Natural killer cell (primary cell): ENCODE results near the gene NEUROD2. TPM values are rescaled to one million over a fixed set of nuclear protein-coding genes. Genes with fewer than 3 reads are reported as not detected.
A peak's percentile ranks its signal among the peaks of the same experiment; 100 is the strongest.
"Not testable (repeated sequence)": the region's sequence is repeated elsewhere in the genome, so short reads cannot be mapped to it uniquely, and the experiment has no call there.

Source experiments
- ATAC-seq, 3 donors: fragments of 150-1000 bp in 2 of 3; fragments of 200-7000 bp in 1 of 3; cut with Tn5 transposase; 1 replicate in 1 of 3; 2 replicates in 2 of 3; pipeline ENCODE4 v1.10.0; 2021; ENCODE audit warnings: mild to moderate bottlenecking in 2 of 3, moderate library complexity in 2 of 3
- DNase-seq, 2 donors: peaks; one replicate each; pipeline versions ENCODE4 v3.0.0 to v3.0.0-alpha.2; 2013 to 2021; ENCODE audit warnings: mixed read lengths in 1 of 2
- H3K27ac ChIP-seq: one replicate; pipeline ENCODE4 v1.5.1; 2013; ENCODE audit warnings: mild to moderate bottlenecking, low read length
- H3K27me3 ChIP-seq: one replicate; pipeline ENCODE4 v1.6.1; 2013; ENCODE audit warnings: low read length; ENCODE audit not compliant: control insufficient read depth, insufficient read depth
- H3K36me3 ChIP-seq: one replicate; pipeline ENCODE4 v1.6.1; 2013; ENCODE audit warnings: low read length; ENCODE audit not compliant: control insufficient read depth, insufficient read depth
- H3K4me1 ChIP-seq: one replicate; pipeline ENCODE4 v1.6.1; 2013; ENCODE audit warnings: low read length; ENCODE audit not compliant: control insufficient read depth, insufficient read depth
- H3K4me3 ChIP-seq: one replicate; pipeline ENCODE4 v1.5.1; 2013; ENCODE audit warnings: low read length
- H3K9me3 ChIP-seq: one replicate; pipeline ENCODE4 v1.6.1; 2013; ENCODE audit warnings: low read length; ENCODE audit not compliant: control insufficient read depth, insufficient read depth
- H3K27ac Mint-ChIP-seq, 2 donors: one replicate each; pipeline ENCODE4 v1.8.0; 2022; ENCODE audit warnings: mild to moderate bottlenecking in 2 of 2, mixed read lengths in 2 of 2, moderate library complexity in 1 of 2
- H3K27me3 Mint-ChIP-seq, 2 donors: one replicate each; pipeline ENCODE4 v1.8.0; 2022; ENCODE audit warnings: low read depth in 2 of 2, mixed read lengths in 2 of 2
- H3K36me3 Mint-ChIP-seq: one replicate; pipeline ENCODE4 v1.8.0; 2022; ENCODE audit warnings: mixed read lengths
- H3K4me1 Mint-ChIP-seq, 2 donors: one replicate each; pipeline ENCODE4 v1.8.0; 2022; ENCODE audit warnings: mixed read lengths in 2 of 2
- H3K4me3 Mint-ChIP-seq: one replicate; pipeline ENCODE4 v1.8.0; 2022; ENCODE audit warnings: mild to moderate bottlenecking, moderate library complexity, mixed read lengths
- H3K9me3 Mint-ChIP-seq, 2 donors: one replicate each; pipeline ENCODE4 v1.8.0; 2022; ENCODE audit warnings: mixed read lengths in 2 of 2
- WGBS: methylation state at CpG from one replicate; pipeline ENCODE4 v1.1.7; 2013; ENCODE audit warnings: missing lambda C conversion rate; ENCODE audit not compliant: insufficient coverage; 5-methylcytosine and 5-hydroxymethylcytosine counted together
- intact Hi-C: fragments of 100-400 bp; cut with micrococcal nuclease; formaldehyde crosslinking; loops from one replicate; pipeline ENCODE4 v1.14.2; 2022
- total RNA-seq, 4 donors: library from RNA; stranded (reverse); fragments of 120-200 nt in 1 of 4; gene quantifications; one replicate each; pipeline versions ENCODE4 v1.2.3 to v1.2.4, GENCODE V29; 2013 to 2022
- TF ChIP-seq, protein P1 (sequence below): fragments of 200-600 bp; IDR thresholded peaks from one replicate; pipeline ENCODE4 v1.8.0; 2022; ENCODE audit warnings: antibody characterized with exemption

Gene NEUROD2
- total RNA-seq, 3 donors from 2014 or later (not counting 1 experiment from before 2014, with no cell fraction given): not detected

DNA sequence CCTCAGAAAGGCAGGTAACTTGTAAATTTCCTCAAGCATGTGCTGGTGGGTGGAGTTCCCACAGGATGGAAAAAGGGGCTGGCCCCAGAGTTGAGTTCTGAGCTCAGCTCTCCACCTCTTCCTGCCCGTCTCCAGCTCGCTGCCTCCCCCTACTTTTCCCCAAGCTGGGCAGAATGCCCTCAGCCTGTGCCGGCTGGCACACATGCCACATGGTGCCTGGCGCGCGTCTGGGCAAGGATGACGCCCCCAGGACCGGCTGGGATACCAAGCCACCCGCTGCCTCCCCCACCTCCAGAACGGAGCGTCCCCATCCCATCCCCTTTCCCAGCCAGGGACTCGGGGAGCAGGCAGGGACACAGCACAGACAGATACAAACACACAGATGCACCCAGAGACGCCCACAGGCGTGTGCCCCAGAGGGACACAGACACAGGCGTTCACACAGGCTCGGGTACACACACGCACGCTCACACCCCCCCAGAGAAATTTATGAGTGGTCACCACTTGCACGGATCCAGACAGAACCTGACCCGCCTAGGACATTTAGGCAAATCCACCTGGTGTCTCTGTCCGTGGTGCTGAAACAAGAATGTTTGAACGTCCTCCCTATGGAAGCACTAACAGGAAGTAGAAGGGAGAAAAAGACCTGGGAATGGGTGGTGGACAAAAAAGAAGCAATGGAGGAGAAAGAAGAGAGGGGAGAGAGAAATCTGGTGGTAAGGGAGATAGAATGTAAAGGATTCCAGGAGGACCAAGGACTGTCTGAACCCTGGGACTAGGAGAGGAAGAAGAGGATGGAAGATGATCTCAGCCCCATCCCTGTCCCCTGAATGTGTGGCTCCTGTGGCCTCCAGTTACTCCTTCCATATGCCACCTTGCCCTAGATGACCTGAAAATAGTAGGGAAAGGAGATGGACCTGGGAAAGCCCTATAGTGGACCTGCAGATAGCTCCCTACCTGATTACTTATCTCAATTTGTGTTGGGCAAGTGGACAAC, 15.5 kb downstream of the NEUROD2 start:
- DNase-seq (peak in 1 of 2 donors; percentile 66), ATAC-seq (no peak)
- H3K36me3 Mint-ChIP-seq: no peaks in the 10 kb centered on the region
- H3K27ac Mint-ChIP-seq: no peak overlapping the region
- intact Hi-C loops: no loop called here
- H3K4me1 Mint-ChIP-seq: no peaks in the 10 kb centered on the region
- H3K27ac ChIP-seq: no peak overlapping the region
- no peaks in the 10 kb centered on the region for H3K9me3 ChIP-seq
- H3K27me3 ChIP-seq: peaks cover 25% of the 10 kb centered on the region
- no peak overlapping the region for H3K4me3 ChIP-seq
- no peaks in the 10 kb centered on the region for H3K4me1 ChIP-seq
- TF ChIP-seq, protein P1, sequence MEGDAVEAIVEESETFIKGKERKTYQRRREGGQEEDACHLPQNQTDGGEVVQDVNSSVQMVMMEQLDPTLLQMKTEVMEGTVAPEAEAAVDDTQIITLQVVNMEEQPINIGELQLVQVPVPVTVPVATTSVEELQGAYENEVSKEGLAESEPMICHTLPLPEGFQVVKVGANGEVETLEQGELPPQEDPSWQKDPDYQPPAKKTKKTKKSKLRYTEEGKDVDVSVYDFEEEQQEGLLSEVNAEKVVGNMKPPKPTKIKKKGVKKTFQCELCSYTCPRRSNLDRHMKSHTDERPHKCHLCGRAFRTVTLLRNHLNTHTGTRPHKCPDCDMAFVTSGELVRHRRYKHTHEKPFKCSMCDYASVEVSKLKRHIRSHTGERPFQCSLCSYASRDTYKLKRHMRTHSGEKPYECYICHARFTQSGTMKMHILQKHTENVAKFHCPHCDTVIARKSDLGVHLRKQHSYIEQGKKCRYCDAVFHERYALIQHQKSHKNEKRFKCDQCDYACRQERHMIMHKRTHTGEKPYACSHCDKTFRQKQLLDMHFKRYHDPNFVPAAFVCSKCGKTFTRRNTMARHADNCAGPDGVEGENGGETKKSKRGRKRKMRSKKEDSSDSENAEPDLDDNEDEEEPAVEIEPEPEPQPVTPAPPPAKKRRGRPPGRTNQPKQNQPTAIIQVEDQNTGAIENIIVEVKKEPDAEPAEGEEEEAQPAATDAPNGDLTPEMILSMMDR: no peak
- H3K9me3 Mint-ChIP-seq: peaks cover 0 to 4% of the 10 kb centered on the region in 2 donors
- no peak overlapping the region for H3K4me3 Mint-ChIP-seq
- H3K36me3 ChIP-seq: no peaks in the 10 kb centered on the region
- 10% methylated on average over 22 of the region's 22 CpGs for WGBS
- peaks cover 46 to 67% of the 10 kb centered on the region in 2 donors for H3K27me3 Mint-ChIP-seq

DNA sequence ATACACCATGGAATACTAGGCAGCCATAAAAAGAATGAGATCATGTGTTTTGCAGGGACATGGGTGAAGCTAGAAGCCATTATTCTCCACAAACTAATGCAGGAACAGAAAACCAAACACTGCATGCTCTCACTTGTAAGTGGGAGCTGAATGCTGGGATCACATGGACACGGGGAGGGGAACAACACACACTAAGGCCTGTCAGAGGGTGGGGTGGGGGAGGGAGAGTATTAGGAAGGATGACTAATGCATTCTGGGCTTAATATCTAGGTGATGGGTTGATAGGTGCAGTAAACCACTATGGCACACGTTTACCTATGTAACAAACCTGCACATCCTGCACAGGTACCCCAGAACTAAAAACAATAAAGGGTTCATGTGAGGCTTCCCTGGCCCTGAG, 17.5 kb downstream of the NEUROD2 start:
- H3K4me3 ChIP-seq, H3K9me3 Mint-ChIP-seq, intact Hi-C loops, H3K4me1 ChIP-seq, H3K27ac ChIP-seq, H3K4me1 Mint-ChIP-seq, H3K4me3 Mint-ChIP-seq, H3K36me3 ChIP-seq, H3K27ac Mint-ChIP-seq, ATAC-seq, DNase-seq, H3K9me3 ChIP-seq, H3K36me3 Mint-ChIP-seq: not testable (repeated sequence)
- H3K27me3 Mint-ChIP-seq: peaks cover 33 to 54% of the 10 kb centered on the region in 2 donors
- peaks cover 14% of the 10 kb centered on the region for H3K27me3 ChIP-seq
- 61% methylated on average over 2 of the region's 2 CpGs for WGBS

DNA sequence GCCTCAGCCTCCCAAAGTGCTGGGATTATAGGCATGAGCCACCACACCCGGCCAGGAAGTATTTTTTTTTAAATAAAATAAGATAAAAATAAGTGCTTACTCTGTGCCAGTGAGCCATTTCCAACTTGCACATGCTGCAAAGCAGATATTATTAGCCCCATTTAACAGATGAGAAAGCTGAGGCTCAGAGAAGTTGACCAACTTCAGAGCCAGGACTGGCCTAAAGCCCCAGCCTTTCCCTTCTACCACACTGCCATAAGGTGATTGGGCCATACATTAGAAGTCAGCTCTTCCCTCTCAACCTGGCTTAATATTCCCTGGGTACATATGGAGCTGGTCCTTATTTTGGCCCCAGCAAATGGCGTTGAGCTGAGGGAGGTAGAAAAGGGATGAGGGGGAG, 25.1 kb downstream of the NEUROD2 start:
- TF ChIP-seq, protein P1: no peak
- no peaks in the 10 kb centered on the region for H3K9me3 Mint-ChIP-seq

DNA sequence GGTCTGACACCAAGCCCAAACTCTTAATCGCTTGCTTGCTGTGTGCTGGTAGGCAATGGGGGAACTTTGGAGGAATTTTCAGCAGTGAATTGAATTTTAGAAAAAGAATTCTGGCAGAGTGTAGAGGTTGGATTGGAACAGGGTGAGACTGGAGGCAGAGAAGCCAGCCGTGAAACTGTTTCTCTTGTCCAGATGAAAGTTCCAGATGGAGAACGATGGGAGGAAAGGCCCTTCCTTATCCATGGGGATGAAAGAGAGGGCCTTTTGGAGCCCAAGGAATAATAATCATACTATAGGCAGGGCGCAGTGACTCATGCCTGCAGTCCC, 26.0 kb downstream of the NEUROD2 start:
- H3K27me3 ChIP-seq: no peaks in the 10 kb centered on the region
- Mint-ChIP-seq H3K27me3 (peaks cover 0 to under 1% of the 10 kb centered on the region in 2 donors), H3K27ac (no peak overlapping the region), H3K4me3 (no peak overlapping the region), H3K9me3 (no peaks in the 10 kb centered on the region), H3K36me3 (no peaks in the 10 kb centered on the region), H3K4me1 (no peaks in the 10 kb centered on the region)
- no peak for DNase-seq
- H3K27ac ChIP-seq: no peak overlapping the region
- H3K36me3 ChIP-seq: no peaks in the 10 kb centered on the region
- WGBS: 88% methylated on average over 4 of the region's 4 CpGs
- H3K4me3 ChIP-seq: no peak overlapping the region
- no peaks in the 10 kb centered on the region for H3K9me3 ChIP-seq
- no peaks in the 10 kb centered on the region for H3K4me1 ChIP-seq
- TF ChIP-seq, protein P1: no peak
- intact Hi-C loops: no loop called here
- ATAC-seq: no peak

More for the DNA sequence above, 25.1 kb downstream of the NEUROD2 start:
- no peaks in the 10 kb centered on the region for H3K4me1 Mint-ChIP-seq
- H3K36me3 Mint-ChIP-seq: no peaks in the 10 kb centered on the region
- no peak overlapping the region for H3K27ac ChIP-seq
- DNase-seq (no peak), ATAC-seq (no peak)
- intact Hi-C loops: no loop called here
- peaks cover 0 to 3% of the 10 kb centered on the region in 2 donors for H3K27me3 Mint-ChIP-seq
- no peak overlapping the region for H3K4me3 Mint-ChIP-seq
- H3K27ac Mint-ChIP-seq: no peak overlapping the region
- H3K9me3 ChIP-seq: no peaks in the 10 kb centered on the region
- H3K4me1 ChIP-seq: no peaks in the 10 kb centered on the region
- 79% methylated on average over 2 of the region's 2 CpGs for WGBS
- H3K4me3 ChIP-seq: no peak overlapping the region
- no peaks in the 10 kb centered on the region for H3K27me3 ChIP-seq
- no peaks in the 10 kb centered on the region for H3K36me3 ChIP-seq
